HepG2 (cell line): ENCODE data around the gene FBP1. TPM values are rescaled to one million over a fixed set of nuclear protein-coding genes. Genes with fewer than 3 reads are reported as not detected.

Experiments
- BORCS8-MEF2B ChIP-seq: sonication (generic); formaldehyde crosslinking; IDR thresholded peaks from 2 replicates; pipeline ENCODE4 v1.8.0; 2022; ENCODE audit warnings: mild to moderate bottlenecking, missing genetic modification reagents
- BRCA1 ChIP-seq: sonication (generic); formaldehyde crosslinking; IDR thresholded peaks from 2 replicates; pipeline ENCODE4 v1.4.0; 2020; ENCODE audit warnings: missing genetic modification reagents
- MEF2D ChIP-seq: sonication (generic); formaldehyde crosslinking; IDR thresholded peaks from 2 replicates; pipeline ENCODE4 v1.5.1; 2020; ENCODE audit warnings: mild to moderate bottlenecking, missing genetic modification reagents
- POGZ ChIP-seq: sonication (generic); formaldehyde crosslinking; IDR thresholded peaks from 2 replicates; pipeline ENCODE4 v1.4.0; 2020; ENCODE audit warnings: mild to moderate bottlenecking, missing genetic modification reagents
- SMARCC2 ChIP-seq: fragments of 450-650 bp; IDR thresholded peaks from 2 replicates; pipeline ENCODE4 v1.6.1; 2017; ENCODE audit warnings: antibody characterized with exemption, mild to moderate bottlenecking
- TBL1XR1 ChIP-seq: fragments of 150-350 bp; IDR thresholded peaks from 2 replicates; pipeline ENCODE4 v1.6.1; 2014; ENCODE audit warnings: borderline replicate concordance, low read length; ENCODE audit not compliant: partially characterized antibody
- TBX2 ChIP-seq: sonication (generic); formaldehyde crosslinking; IDR thresholded peaks from 2 replicates; pipeline ENCODE4 v1.5.0; 2020; ENCODE audit warnings: missing genetic modification reagents, mild to moderate bottlenecking, borderline replicate concordance
- THAP11 ChIP-seq: IDR thresholded peaks from 2 replicates; pipeline ENCODE4 v1.6.1; 2016; ENCODE audit warnings: missing biosample characterization, missing genetic modification reagents
- XRCC5 ChIP-seq: fragments of 200-400 bp; formaldehyde crosslinking; optimal IDR thresholded peaks from 2 replicates; pipeline ENCODE3; 2017; ENCODE audit warnings: mild to moderate bottlenecking, low read length
- YY1 ChIP-seq: IDR thresholded peaks from 2 replicates; pipeline ENCODE4 v1.6.1; 2011; ENCODE audit warnings: low read length, low read depth, moderate library complexity, mild to moderate bottlenecking; ENCODE audit not compliant: insufficient read depth, insufficient replicate concordance
- ZNF20 ChIP-seq: sonication (generic); formaldehyde crosslinking; IDR thresholded peaks from 2 replicates; pipeline ENCODE4 v1.4.0; 2020; ENCODE audit warnings: mild to moderate bottlenecking, moderate library complexity, missing genetic modification reagents
- ZNF530 ChIP-seq: sonication (generic); formaldehyde crosslinking; IDR thresholded peaks from 2 replicates; pipeline ENCODE4 v1.5.0; 2020; ENCODE audit warnings: low read depth, mild to moderate bottlenecking, missing genetic modification reagents
- ZNF563 ChIP-seq: sonication (generic); formaldehyde crosslinking; IDR thresholded peaks from 2 replicates; pipeline ENCODE4 v1.8.0; 2022; ENCODE audit warnings: mild to moderate bottlenecking, moderate library complexity, missing genetic modification reagents
- polyA plus RNA-seq, 8 experiments: library from polyadenylated mRNA; depleted of rRNA in 3 of 8; stranded (reverse) in 7 of 8; unstranded in 1 of 8; fragments of >200 nt; fragmentation: Illumina TruSeq in 4 of 8; extraction: Trizol in 4 of 8; gene quantifications; 2 replicates each; pipeline versions ENCODE4 v1.2.1 to v1.2.3, GENCODE V29; 2011 to 2016; ENCODE audit warnings: low read depth in 4 of 8, missing spikeins in 1 of 8, mixed read lengths in 1 of 8; ENCODE audit not compliant: insufficient read depth in 1 of 8
- total RNA-seq, 5 experiments: library from RNA; depleted of rRNA; stranded (reverse); fragments of >200 nt; fragmentation: Illumina TruSeq; extraction: Trizol; gene quantifications; 2 replicates each; pipeline ENCODE4 v1.2.3, GENCODE V29; 2016; ENCODE audit warnings: low read depth in 1 of 5
- TF ChIP-seq, protein P1 (sequence below): sonication (generic); formaldehyde crosslinking; IDR thresholded peaks from 2 replicates; pipeline ENCODE4 v1.4.0; 2020; ENCODE audit warnings: mild to moderate bottlenecking, missing genetic modification reagents
- TF ChIP-seq, protein P2 (sequence below): sonication (generic); formaldehyde crosslinking; IDR thresholded peaks from 2 replicates; pipeline ENCODE4 v1.5.0; 2020; ENCODE audit warnings: missing genetic modification reagents, mild to moderate bottlenecking, borderline replicate concordance

Gene FBP1
- total and polyA plus RNA-seq, 2 of the 13 experiments (the other 11 are each of a cell fraction or from before 2014, with no cell fraction given): 0.29 to 0.53 TPM

DNA sequence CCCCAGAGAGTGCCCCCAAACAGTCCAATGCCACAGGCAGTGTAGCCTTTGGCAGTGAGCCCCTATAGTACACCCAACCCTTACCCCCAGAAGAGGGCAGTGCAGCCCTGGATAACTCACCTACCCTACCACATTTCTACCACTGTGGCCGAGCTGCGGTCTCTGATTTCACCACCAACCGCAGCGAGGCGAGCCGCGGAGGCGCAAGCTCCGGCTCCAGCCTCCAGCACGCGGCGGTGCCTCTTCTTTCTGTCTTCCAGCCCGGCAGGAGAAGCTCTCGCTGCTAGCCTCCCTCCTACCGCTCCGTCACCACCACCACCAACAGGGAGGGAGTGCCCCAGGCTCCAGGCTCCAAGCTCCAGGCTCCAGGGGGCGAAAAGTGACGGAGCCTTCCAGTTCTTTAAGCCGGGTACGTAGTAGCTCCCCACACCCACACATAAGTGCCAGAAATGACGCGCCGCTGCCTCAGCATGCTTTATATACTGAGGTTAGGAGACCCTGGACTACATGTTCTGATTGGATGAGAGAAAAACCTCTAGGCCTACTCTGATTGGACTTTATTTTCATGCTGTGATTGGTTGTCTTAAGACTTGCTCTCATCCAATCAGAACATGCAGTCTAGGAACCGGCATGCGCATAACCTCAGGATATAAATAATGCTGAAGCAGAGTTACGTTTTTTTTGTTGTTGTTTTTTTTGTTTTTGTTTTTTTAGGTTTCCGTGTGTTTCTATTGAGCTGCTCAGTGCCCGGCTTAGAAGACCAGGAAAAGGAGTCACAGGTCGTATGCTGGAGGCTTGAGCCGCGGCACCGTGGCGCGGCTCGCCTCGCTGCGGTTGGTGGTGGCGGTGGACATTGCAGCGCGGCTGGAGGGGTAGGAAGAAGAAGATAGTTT lies 84.6 kb downstream of the FBP1 start, which contains the start of gene PCAT7 (continued):
- TF ChIP-seq, protein P1, sequence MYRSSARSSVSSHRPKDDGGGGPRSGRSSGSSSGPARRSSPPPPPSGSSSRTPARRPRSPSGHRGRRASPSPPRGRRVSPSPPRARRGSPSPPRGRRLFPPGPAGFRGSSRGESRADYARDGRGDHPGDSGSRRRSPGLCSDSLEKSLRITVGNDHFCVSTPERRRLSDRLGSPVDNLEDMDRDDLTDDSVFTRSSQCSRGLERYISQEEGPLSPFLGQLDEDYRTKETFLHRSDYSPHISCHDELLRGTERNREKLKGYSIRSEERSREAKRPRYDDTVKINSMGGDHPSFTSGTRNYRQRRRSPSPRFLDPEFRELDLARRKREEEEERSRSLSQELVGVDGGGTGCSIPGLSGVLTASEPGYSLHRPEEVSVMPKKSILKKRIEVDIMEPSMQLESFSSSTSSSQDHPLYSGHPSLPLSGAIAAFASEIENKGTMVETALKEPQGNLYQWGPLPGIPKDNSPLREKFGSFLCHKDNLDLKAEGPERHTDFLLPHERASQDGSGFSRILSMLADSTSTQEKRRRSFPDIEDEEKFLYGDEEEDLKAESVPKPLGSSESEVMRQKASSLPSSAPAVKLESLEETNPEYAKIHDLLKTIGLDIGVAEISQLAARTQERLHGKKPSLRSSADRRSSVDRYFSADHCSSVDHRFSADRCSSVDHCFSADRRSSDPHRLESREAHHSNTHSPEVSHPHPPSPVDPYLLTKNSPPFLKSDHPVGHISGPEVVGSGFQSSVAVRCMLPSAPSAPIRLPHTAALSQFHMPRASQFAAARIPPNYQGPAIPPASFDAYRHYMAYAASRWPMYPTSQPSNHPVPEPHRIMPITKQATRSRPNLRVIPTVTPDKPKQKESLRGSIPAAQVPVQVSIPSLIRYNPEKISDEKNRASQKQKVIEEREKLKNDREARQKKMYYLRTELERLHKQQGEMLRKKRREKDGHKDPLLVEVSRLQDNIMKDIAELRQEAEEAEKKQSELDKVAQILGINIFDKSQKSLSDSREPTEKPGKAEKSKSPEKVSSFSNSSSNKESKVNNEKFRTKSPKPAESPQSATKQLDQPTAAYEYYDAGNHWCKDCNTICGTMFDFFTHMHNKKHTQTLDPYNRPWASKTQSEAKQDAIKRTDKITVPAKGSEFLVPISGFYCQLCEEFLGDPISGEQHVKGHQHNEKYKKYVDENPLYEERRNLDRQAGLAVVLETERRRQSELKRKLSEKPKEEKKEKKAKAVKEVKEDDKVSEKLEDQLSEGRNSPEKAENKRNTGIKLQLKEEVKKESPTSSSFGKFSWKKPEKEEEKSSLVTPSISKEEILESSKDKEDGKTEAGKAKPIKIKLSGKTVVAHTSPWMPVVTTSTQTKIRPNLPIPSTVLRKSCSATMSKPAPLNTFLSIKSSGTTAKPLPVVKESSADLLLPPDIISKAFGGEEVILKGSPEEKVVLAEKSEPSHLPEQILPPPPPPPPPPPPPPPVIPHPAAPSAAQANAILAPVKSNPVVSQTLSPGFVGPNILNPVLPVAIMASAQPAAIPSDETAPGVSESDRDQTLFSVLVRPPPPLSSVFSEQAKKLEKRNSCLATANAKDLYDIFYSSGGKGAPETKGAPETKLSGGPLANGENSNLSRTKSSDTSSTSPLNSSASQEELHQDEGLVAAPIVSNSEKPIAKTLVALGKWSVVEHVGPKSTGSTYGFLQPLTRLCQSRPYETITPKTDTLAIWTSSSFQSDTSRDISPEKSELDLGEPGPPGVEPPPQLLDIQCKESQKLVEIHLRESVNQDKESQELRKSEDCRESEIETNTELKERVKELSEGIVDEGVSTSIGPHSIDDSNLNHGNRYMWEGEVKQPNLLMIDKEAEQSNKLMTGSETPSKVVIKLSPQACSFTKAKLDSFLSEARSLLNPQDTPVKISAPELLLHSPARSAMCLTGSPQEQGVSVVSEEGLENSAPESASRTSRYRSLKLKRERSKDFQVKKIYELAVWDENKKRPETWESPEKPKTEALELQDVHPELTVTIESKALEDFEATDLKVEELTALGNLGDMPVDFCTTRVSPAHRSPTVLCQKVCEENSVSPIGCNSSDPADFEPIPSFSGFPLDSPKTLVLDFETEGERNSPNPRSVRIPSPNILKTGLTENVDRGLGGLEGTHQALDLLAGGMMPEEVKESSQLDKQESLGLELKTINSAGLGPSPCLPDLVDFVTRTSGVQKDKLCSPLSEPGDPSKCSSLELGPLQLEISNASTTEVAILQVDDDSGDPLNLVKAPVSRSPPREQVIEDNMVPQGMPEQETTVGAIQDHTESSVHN: 0 out of 2 replicates have a peak, but pooled peaks have one; percentile 49
- TF ChIP-seq, protein P2, sequence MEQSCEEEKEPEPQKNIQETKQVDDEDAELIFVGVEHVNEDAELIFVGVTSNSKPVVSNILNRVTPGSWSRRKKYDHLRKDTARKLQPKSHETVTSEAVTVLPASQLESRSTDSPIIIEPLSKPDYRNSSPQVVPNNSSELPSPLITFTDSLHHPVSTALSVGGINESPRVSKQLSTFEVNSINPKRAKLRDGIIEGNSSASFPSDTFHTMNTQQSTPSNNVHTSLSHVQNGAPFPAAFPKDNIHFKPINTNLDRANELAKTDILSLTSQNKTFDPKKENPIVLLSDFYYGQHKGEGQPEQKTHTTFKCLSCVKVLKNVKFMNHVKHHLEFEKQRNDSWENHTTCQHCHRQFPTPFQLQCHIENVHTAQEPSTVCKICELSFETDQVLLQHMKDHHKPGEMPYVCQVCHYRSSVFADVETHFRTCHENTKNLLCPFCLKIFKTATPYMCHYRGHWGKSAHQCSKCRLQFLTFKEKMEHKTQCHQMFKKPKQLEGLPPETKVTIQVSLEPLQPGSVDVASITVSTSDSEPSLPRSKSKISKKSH: no peak; the same call in 1 of the 2 replicates
- no peak for TF ChIP-seq SMARCC2
- TF ChIP-seq XRCC5: peak; percentile 33
- 0 out of 2 replicates have a peak, but pooled peaks have one; percentile 41 for TF ChIP-seq ZNF20
- TF ChIP-seq MEF2D (CRISPR knock-in tag): no peak; the same call in 1 of the 2 replicates
- TF ChIP-seq ZNF563 (CRISPR knock-in tag): peak; percentile 82; the same call in 1 of the 2 replicates
- TF ChIP-seq ZNF530 (CRISPR knock-in tag): no peak
- TF ChIP-seq THAP11 (CRISPR knock-in tag): peak; percentile 57; the same call in 1 of the 2 replicates
- no peak; the same call in 1 of the 2 replicates for TF ChIP-seq BORCS8-MEF2B
- no peak for TF ChIP-seq TBL1XR1
- no peak for TF ChIP-seq BRCA1 (CRISPR knock-in tag)
- 0 out of 2 replicates have a peak, but pooled peaks have one; percentile 21 for TF ChIP-seq TBX2
- peak; percentile 86; the same call in 1 of the 2 replicates for TF ChIP-seq POGZ (CRISPR knock-in tag)
- TF ChIP-seq YY1: peak; percentile 28
